ENCODE results near the gene PMEPA1.
A peak's percentile ranks its signal among the peaks of the same experiment; 100 is the strongest.

Gene PMEPA1

DNA sequence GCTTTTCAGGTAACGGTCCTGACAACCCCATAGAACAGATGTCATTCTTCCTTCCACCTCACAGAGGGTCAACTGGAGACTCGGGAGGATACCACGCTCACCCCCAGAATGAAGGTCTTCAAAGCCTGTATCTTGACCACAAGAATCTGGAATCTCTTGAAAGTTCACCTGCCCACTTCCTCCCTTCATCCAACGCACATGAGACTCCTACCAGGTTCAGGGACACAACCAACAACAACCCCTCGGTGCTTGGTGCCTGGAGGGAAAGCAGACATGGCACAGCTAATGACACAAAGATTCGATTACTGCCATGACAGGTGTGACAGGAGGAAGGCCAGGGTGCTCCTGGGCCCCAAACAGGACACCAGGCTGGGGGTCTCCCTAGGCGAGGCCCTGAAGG lies 8.2 kb downstream of the PMEPA1 start:
- no peak overlapping the region for H3K4me3 ChIP-seq (ENCODE audit: low read depth, low read length)
- no peaks in the 10 kb centered on the region for H3K9me3 ChIP-seq (ENCODE audit: severe bottlenecking)
- no peaks in the 10 kb centered on the region for H3K27me3 ChIP-seq (ENCODE audit: insufficient read depth, low read depth, severe bottlenecking)
- peaks cover 4% of the 10 kb centered on the region for H3K36me3 ChIP-seq
- peak overlapping the region; percentile 28; the same call in 1 of the 2 replicates for H3K27ac ChIP-seq
- TF ChIP-seq, protein P1, sequence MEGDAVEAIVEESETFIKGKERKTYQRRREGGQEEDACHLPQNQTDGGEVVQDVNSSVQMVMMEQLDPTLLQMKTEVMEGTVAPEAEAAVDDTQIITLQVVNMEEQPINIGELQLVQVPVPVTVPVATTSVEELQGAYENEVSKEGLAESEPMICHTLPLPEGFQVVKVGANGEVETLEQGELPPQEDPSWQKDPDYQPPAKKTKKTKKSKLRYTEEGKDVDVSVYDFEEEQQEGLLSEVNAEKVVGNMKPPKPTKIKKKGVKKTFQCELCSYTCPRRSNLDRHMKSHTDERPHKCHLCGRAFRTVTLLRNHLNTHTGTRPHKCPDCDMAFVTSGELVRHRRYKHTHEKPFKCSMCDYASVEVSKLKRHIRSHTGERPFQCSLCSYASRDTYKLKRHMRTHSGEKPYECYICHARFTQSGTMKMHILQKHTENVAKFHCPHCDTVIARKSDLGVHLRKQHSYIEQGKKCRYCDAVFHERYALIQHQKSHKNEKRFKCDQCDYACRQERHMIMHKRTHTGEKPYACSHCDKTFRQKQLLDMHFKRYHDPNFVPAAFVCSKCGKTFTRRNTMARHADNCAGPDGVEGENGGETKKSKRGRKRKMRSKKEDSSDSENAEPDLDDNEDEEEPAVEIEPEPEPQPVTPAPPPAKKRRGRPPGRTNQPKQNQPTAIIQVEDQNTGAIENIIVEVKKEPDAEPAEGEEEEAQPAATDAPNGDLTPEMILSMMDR (IDR thresholded peaks at IDR 0.05; ENCODE audit: low read depth, low read length), result no peak
- no peak for DNase-seq

DNA sequence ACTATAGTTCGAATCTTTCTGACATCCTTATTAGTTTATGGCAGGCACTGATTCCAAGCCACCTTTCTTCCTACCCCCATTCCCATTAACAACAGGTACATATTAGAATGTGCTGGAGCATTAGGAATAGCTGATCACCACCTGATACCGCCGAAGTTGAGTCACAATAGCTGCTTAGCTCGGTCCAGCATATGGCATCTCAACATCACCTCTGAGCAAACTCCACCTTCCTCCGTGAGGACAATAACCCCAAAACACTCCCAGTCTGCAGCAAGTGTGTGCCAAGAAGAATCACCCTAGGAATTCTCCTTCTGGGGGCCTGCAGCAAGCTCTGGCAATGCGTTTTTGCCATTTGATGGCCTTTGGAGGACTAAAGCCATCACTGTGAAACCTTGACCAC lies 8.7 kb downstream of the PMEPA1 start:
- Histone ChIP-seq H3K27ac (no peak overlapping the region), H3K36me3 (peaks cover 4% of the 10 kb centered on the region), H3K9me3 (ENCODE audit: severe bottlenecking) (no peaks in the 10 kb centered on the region), H3K4me3 (ENCODE audit: low read depth, low read length) (no peak overlapping the region), H3K27me3 (ENCODE audit: insufficient read depth, low read depth, severe bottlenecking) (no peaks in the 10 kb centered on the region)
- DNase-seq, result no peak
- TF ChIP-seq, protein P1 (IDR thresholded peaks at IDR 0.05; ENCODE audit: low read depth, low read length), result no peak

DNA sequence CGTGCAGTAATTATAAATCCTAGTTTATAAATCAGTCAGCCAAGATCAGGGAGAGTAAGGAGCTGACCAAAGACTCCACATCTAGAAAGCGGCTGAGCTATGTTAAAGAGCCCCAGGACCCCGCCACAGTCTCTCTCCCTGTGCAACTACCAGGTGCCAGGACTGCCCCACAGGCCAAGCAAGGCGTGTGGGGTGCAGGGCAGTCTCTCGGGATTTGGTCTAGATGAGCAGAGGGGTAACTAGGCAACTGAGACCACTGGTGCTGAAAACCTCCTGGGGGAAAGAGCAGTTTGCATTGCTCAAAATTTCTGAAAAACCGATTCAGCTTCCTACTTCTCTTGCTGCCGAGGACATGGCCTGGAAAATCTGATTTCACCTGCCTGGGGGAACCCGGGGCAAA lies 10.4 kb downstream of the PMEPA1 start:
- no peak overlapping the region for H3K4me3 ChIP-seq (ENCODE audit: low read depth, low read length)
- no peak for DNase-seq
- no peak overlapping the region for H3K27ac ChIP-seq

DNA sequence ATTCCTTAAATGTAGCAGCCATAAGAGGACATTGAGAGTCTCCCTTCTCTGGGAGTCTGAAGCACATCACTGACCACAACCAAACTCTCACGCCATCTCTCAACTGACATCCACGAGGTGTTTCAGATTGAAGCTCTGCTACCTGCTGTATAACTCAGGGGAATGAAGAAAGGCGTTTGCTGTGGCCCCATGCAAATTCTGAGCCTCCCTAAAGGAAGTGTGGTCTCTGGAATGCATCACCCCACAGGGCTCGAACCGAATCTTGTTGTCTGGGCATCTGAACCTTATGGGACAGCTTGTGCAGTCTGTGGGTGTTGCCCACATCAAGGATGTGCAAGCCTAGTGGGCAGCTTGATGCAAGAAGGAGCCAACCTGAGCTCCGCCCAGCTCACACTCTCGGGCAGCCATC lies 10.9 kb downstream of the PMEPA1 start:
- no peak overlapping the region for H3K27ac ChIP-seq
- no peaks in the 10 kb centered on the region; the same call in 1 of the 2 replicates for H3K36me3 ChIP-seq
- no peaks in the 10 kb centered on the region for H3K9me3 ChIP-seq (ENCODE audit: severe bottlenecking)
- TF ChIP-seq, protein P1 (IDR thresholded peaks at IDR 0.05; ENCODE audit: low read depth, low read length), result no peak
- no peak for DNase-seq
- no peaks in the 10 kb centered on the region for H3K27me3 ChIP-seq (ENCODE audit: insufficient read depth, low read depth, severe bottlenecking)
- no peak overlapping the region for H3K4me3 ChIP-seq (ENCODE audit: low read depth, low read length)

More for the DNA sequence above, 10.4 kb downstream of the PMEPA1 start:
- no peaks in the 10 kb centered on the region for H3K9me3 ChIP-seq (ENCODE audit: severe bottlenecking)
- no peaks in the 10 kb centered on the region; the same call in 1 of the 2 replicates for H3K36me3 ChIP-seq
- no peaks in the 10 kb centered on the region for H3K27me3 ChIP-seq (ENCODE audit: insufficient read depth, low read depth, severe bottlenecking)
- TF ChIP-seq, protein P1 (IDR thresholded peaks at IDR 0.05; ENCODE audit: low read depth, low read length), result no peak

DNA sequence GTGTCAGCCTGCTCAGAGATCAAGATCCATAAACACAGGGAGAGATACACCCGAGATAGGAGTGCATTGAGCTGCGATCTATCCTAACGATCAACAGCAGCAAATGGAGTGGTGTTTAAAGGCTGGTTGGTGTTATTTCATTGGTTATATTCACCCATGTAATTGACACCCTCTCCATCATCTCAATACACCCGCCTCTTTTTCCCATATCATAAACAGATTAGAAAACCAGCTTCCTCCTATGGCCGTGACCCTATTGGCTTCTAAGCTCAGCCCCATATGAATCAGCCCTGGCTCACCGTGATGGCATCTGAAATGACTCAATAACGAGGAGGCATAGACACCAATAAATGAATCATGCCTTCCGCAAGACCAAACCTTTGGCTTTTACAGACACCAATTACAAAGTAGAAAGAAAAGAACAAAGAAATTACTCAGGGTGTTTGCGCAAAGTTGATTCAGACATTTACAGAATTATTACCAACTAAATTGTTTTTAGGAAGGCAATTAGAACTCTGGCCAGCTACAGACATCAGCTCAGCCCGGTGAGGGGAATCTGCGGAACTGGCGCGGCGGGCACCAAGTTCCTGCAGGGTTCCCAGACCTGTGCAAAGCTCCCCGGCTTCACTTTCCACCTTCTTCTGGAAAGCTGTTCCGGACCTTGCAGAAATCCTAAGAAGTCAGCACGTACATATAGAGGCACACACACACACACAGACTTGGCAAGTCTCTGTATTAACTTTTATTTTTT lies 11.5 kb downstream of the PMEPA1 start:
- Histone ChIP-seq H3K27ac (no peak overlapping the region), H3K27me3 (ENCODE audit: insufficient read depth, low read depth, severe bottlenecking) (no peaks in the 10 kb centered on the region), H3K9me3 (ENCODE audit: severe bottlenecking) (no peaks in the 10 kb centered on the region), H3K4me3 (ENCODE audit: low read depth, low read length) (no peak overlapping the region), H3K36me3 (no peaks in the 10 kb centered on the region; the same call in 1 of the 2 replicates)
- DNase-seq, result no peak
- TF ChIP-seq, protein P1 (IDR thresholded peaks at IDR 0.05; ENCODE audit: low read depth, low read length), result no peak
